ENCODE measurements around the gene SORCS2.

SORCS2 gene

DNA sequence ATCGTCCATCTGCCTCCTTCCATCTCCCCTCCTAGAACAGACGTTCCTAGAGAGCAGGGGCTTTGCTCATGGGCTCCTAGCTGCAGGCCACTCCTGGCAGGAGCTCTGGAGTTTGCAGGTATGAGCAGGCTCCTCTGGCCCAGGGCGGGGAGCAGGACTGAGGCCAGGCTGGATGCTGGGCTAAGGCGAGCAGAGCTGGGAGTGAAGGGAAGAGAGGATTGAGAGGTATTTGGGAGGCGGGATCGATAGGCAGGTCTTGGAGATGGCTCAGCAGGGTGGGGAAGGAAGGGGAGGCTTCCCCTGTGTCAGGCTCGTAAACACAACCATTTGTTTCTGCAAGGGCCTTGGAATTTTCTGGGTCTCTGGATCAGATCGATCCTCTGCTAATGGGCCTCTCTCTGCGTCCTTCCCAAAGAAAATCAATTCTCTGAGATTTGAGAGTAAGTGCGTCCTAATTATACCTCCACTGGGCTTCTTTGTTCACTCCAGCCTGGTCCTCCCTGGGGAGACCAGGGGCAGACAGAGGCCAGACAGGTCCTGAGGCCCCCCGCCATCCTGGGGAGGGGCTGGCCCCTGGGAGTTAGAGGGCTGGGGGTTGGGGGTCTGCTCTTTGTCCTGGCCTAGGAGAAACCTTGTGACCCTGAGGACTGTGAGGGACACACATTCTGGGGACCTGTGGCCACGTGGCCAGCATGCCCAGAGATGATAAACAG is 337.2 kb downstream of the SORCS2 start:
- peak; percentile 68 for DNase-seq (ENCODE audit: low read depth, low spot score)
- 0 out of 2 replicates have a peak, but pooled peaks cover 4% of the 10 kb centered on the region for H3K9me3 ChIP-seq (ENCODE audit: insufficient read depth, low read length)
- peak overlapping the region; percentile 26 for H3K9ac ChIP-seq (ENCODE audit: insufficient read length, low read depth)
- no peak for TF ChIP-seq YY1 (IDR thresholded peaks at IDR 0.05; ENCODE audit: insufficient read depth, insufficient read length)
- no peak for TF ChIP-seq ZNF274 (IDR thresholded peaks at IDR 0.05; ENCODE audit: low read depth, low read length)
- no peak for TF ChIP-seq SUZ12 (IDR thresholded peaks at IDR 0.05; ENCODE audit: extremely low read depth, insufficient read depth, insufficient read length)
- no peaks in the 10 kb centered on the region for H3K36me3 ChIP-seq (ENCODE audit: insufficient read depth, insufficient read length, low read length)
- H3K4me3 ChIP-seq (ENCODE audit: insufficient read length, low read depth) = no peak overlapping the region
- H3K27me3 ChIP-seq (ENCODE audit: insufficient read depth, insufficient read length) = no peaks in the 10 kb centered on the region
- peaks cover 43% of the 10 kb centered on the region for H3K4me1 ChIP-seq (ENCODE audit: insufficient read depth, insufficient read length)

- Histone ChIP-seq H3K27me3 (ENCODE audit: insufficient read depth, insufficient read length) (no peaks in the 10 kb centered on the region), H3K9ac (ENCODE audit: insufficient read length, low read depth) (no peak overlapping the region), H3K4me3 (ENCODE audit: insufficient read length, low read depth) (no peak overlapping the region), H3K4me1 (ENCODE audit: insufficient read depth, insufficient read length) (peaks cover 43% of the 10 kb centered on the region), H3K9me3 (ENCODE audit: insufficient read depth, low read length) (0 out of 2 replicates have a peak, but pooled peaks cover 6% of the 10 kb centered on the region), H3K36me3 (ENCODE audit: insufficient read depth, insufficient read length, low read length) (no peaks in the 10 kb centered on the region)
- DNase-seq (ENCODE audit: low read depth, low spot score) = no peak
- TF ChIP-seq ZNF274 (IDR thresholded peaks at IDR 0.05; ENCODE audit: low read depth, low read length) (no peak), SUZ12 (IDR thresholded peaks at IDR 0.05; ENCODE audit: extremely low read depth, insufficient read depth, insufficient read length) (no peak), YY1 (IDR thresholded peaks at IDR 0.05; ENCODE audit: insufficient read depth, insufficient read length) (no peak)
Observed at GRCh38 chr4:7530082-7530481, 337.7 kb downstream of the SORCS2 start.

DNA sequence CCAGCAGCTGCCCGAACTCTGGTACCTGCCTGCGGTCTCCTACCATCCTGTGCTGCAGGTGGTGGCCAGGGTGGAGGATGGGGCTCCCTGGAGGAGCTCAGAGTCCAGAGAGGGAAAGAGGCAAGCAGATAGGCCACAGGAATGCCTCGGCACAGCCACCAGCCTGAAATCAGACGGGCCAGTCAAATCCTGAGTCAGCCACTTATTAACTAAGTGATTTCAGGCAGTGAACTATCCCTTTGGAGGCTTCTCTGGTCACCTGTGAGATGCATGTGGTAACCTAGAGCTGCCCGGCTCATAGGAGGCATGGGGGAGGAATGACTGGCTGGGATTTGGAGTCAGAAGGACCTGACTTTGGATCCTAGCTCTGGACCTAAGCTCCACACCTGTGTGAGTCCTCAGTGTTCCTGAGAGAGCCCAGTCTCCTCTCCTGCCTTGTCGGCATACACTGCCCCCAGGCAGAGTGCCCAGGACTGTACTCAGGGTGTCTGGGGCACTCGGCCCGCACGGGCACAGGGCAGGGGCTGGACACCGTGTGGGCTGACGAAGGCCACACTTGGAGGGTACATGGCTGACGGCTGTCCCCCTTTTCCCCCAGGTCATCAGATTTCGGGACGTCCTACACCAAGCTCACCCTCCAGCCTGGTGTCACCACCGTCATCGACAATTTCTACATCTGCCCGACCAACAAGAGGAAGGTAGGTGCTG is 338.7 kb downstream of the SORCS2 start:
- no peak for TF ChIP-seq YY1 (IDR thresholded peaks at IDR 0.05; ENCODE audit: insufficient read depth, insufficient read length)
- TF ChIP-seq SUZ12 (IDR thresholded peaks at IDR 0.05; ENCODE audit: extremely low read depth, insufficient read depth, insufficient read length) = no peak
- TF ChIP-seq ZNF274 (IDR thresholded peaks at IDR 0.05; ENCODE audit: low read depth, low read length) = no peak
- H3K9me3 ChIP-seq (ENCODE audit: insufficient read depth, low read length) = 0 out of 2 replicates have a peak, but pooled peaks cover 6% of the 10 kb centered on the region
- H3K27me3 ChIP-seq (ENCODE audit: insufficient read depth, insufficient read length) = no peaks in the 10 kb centered on the region
- H3K4me3 ChIP-seq (ENCODE audit: insufficient read length, low read depth) = no peak overlapping the region
- no peaks in the 10 kb centered on the region for H3K36me3 ChIP-seq (ENCODE audit: insufficient read depth, insufficient read length, low read length)
- peaks cover 43% of the 10 kb centered on the region for H3K4me1 ChIP-seq (ENCODE audit: insufficient read depth, insufficient read length)
- H3K9ac ChIP-seq (ENCODE audit: insufficient read length, low read depth) = peak overlapping the region; percentile 23
- no peak for DNase-seq (ENCODE audit: low read depth, low spot score)

DNA sequence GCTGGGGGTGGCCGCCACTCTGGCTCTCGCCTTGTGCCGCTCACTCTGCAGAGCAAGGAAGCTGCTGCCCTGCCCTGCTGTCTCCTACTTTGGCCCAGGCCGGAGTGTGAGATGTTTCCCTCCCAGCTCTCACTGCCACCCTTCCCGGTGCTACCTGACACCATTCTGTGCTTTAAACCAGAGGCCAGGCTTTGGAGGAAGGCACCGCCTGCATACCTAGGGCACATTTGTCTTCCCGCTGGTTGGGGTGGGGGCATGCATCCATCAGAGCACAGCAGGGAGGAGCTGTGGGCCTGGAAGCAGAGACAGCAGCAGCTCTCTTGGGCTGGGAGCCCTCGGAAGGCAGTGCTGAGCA is 339.3 kb downstream of the SORCS2 start:
- H3K4me1 ChIP-seq (ENCODE audit: insufficient read depth, insufficient read length) = peaks cover 41% of the 10 kb centered on the region
- peak overlapping the region; percentile 37 for H3K9ac ChIP-seq (ENCODE audit: insufficient read length, low read depth)
- TF ChIP-seq YY1 (IDR thresholded peaks at IDR 0.05; ENCODE audit: insufficient read depth, insufficient read length) = no peak
- TF ChIP-seq SUZ12 (IDR thresholded peaks at IDR 0.05; ENCODE audit: extremely low read depth, insufficient read depth, insufficient read length) = no peak
- no peak for TF ChIP-seq ZNF274 (IDR thresholded peaks at IDR 0.05; ENCODE audit: low read depth, low read length)
- no peak overlapping the region for H3K4me3 ChIP-seq (ENCODE audit: insufficient read length, low read depth)
- no peak for DNase-seq (ENCODE audit: low read depth, low spot score)
- H3K36me3 ChIP-seq (ENCODE audit: insufficient read depth, insufficient read length, low read length) = no peaks in the 10 kb centered on the region
- H3K27me3 ChIP-seq (ENCODE audit: insufficient read depth, insufficient read length) = no peaks in the 10 kb centered on the region
- H3K9me3 ChIP-seq (ENCODE audit: insufficient read depth, low read length) = 0 out of 2 replicates have a peak, but pooled peaks cover 6% of the 10 kb centered on the region

DNA sequence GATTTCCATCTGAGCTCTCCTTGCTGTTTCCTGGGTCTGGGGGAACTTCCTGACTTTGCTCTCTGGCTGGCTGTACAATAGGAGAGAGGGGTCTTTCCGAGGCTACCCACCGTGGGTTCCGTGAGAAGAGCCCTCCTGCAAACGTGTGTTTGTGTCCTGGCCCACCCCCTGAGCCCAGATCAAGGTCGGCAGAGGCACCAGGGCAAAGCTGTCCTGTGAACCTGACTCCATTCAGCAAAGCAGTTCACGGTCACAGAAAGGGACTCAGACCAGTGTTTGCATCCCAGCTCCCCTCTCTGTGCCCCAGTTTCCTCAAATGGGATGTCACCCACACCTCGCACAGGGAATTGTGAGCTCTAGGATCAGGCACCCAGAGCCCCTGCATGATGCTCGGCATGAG is 339.7 kb downstream of the SORCS2 start:
- no peak for DNase-seq (ENCODE audit: low read depth, low spot score)
- H3K4me3 ChIP-seq (ENCODE audit: insufficient read length, low read depth) = no peak overlapping the region
- 0 out of 2 replicates have a peak, but pooled peaks cover 6% of the 10 kb centered on the region for H3K9me3 ChIP-seq (ENCODE audit: insufficient read depth, low read length)
- H3K9ac ChIP-seq (ENCODE audit: insufficient read length, low read depth) = peak overlapping the region; percentile 37
- H3K27me3 ChIP-seq (ENCODE audit: insufficient read depth, insufficient read length) = no peaks in the 10 kb centered on the region
- TF ChIP-seq YY1 (IDR thresholded peaks at IDR 0.05; ENCODE audit: insufficient read depth, insufficient read length) (no peak), ZNF274 (IDR thresholded peaks at IDR 0.05; ENCODE audit: low read depth, low read length) (no peak), SUZ12 (IDR thresholded peaks at IDR 0.05; ENCODE audit: extremely low read depth, insufficient read depth, insufficient read length) (no peak)
- H3K4me1 ChIP-seq (ENCODE audit: insufficient read depth, insufficient read length) = peaks cover 41% of the 10 kb centered on the region
- no peaks in the 10 kb centered on the region for H3K36me3 ChIP-seq (ENCODE audit: insufficient read depth, insufficient read length, low read length)

DNA sequence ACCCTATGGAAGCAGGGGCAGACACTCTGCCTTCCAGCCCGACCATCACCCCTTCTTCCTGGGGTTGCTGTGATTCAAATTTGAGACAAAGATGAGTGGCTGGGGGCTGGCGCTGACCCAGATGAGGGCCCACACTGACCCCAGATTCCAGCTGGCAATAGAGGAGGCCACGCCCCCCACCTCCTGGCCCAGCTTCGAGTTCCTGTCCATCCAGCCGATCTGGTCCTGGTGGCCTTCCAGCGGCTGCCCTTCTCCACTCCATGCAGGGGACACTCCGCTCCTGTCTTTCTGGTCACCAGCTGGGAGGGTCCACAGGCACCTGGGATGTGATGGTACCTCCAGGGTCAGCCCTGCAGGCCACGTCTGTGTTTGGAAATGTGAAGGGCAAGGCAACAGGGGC is 340.9 kb downstream of the SORCS2 start:
- Histone ChIP-seq H3K9ac (ENCODE audit: insufficient read length, low read depth) (peak overlapping the region; percentile 3), H3K4me1 (ENCODE audit: insufficient read depth, insufficient read length) (peaks cover 35% of the 10 kb centered on the region), H3K36me3 (ENCODE audit: insufficient read depth, insufficient read length, low read length) (no peaks in the 10 kb centered on the region), H3K4me3 (ENCODE audit: insufficient read length, low read depth) (no peak overlapping the region), H3K9me3 (ENCODE audit: insufficient read depth, low read length) (0 out of 2 replicates have a peak, but pooled peaks cover 6% of the 10 kb centered on the region), H3K27me3 (ENCODE audit: insufficient read depth, insufficient read length) (no peaks in the 10 kb centered on the region)
- TF ChIP-seq SUZ12 (IDR thresholded peaks at IDR 0.05; ENCODE audit: extremely low read depth, insufficient read depth, insufficient read length) (no peak), ZNF274 (IDR thresholded peaks at IDR 0.05; ENCODE audit: low read depth, low read length) (no peak), YY1 (IDR thresholded peaks at IDR 0.05; ENCODE audit: insufficient read depth, insufficient read length) (no peak)
- DNase-seq (ENCODE audit: low read depth, low spot score) = no peak

DNA sequence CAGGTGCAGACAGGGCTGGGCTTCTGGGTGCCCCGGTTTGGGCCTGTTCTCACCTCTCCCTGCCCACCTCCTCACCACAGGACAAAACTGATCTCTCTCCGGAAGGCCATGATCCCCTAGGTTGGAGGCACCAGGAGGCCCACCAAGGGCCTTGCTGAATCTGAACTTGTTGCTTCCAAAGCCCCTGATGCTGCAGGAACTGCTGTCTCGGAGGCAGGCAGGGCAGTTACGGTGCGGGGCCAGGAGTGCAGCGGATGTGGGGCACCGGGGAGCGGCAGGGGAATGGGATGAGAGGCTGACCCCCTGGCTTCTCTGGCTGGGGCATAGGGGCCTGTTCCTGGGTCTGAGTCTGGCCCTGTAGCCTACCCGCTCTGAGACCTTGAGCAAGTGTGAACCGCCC is 342.8 kb downstream of the SORCS2 start:
- TF ChIP-seq SUZ12 (IDR thresholded peaks at IDR 0.05; ENCODE audit: extremely low read depth, insufficient read depth, insufficient read length) (no peak), ZNF274 (IDR thresholded peaks at IDR 0.05; ENCODE audit: low read depth, low read length) (no peak), YY1 (IDR thresholded peaks at IDR 0.05; ENCODE audit: insufficient read depth, insufficient read length) (no peak)
- H3K27me3 ChIP-seq (ENCODE audit: insufficient read depth, insufficient read length) = no peaks in the 10 kb centered on the region
- H3K36me3 ChIP-seq (ENCODE audit: insufficient read depth, insufficient read length, low read length) = no peaks in the 10 kb centered on the region
- H3K4me3 ChIP-seq (ENCODE audit: insufficient read length, low read depth) = no peak overlapping the region
- H3K9me3 ChIP-seq (ENCODE audit: insufficient read depth, low read length) = peaks cover 11% of the 10 kb centered on the region; the same call in 1 of the 2 replicates
- peaks cover 22% of the 10 kb centered on the region for H3K4me1 ChIP-seq (ENCODE audit: insufficient read depth, insufficient read length)
- DNase-seq (ENCODE audit: low read depth, low spot score) = no peak
- H3K9ac ChIP-seq (ENCODE audit: insufficient read length, low read depth) = no peak overlapping the region
